Pulmonary artery endothelial cell (primary cell): ENCODE measurements around the gene LZTR1. TPM values are rescaled to one million over a fixed set of nuclear protein-coding genes. Genes with fewer than 3 reads are reported as not detected.

ENCODE experiments used
- DNase-seq: peaks from one replicate; pipeline ENCODE4 v3.0.0-alpha.2; 2011; ENCODE audit warnings: low read depth, low spot score
- total RNA-seq: library from RNA; depleted of rRNA; stranded (reverse); fragments of >200 nt; gene quantifications from 2 replicates; pipeline ENCODE4 v1.2.3, GENCODE V29; 2014

LZTR1 gene
- total RNA-seq, 1 donor from 2014 or later = 51.1 TPM

- DNase-seq = no peak
These were observed 32.8 kb downstream of the LZTR1 start, which contains the start of gene P2RX6 for GRCh38 chr22:21014726-21015465. Gene P2RX6 (plus strand): TSS chr22:21015165. CDS start chr22:21015175, 10 bp downstream.

- DNase-seq = no peak
These were observed 33.4 kb downstream of the LZTR1 start for GRCh38 chr22:21015466-21016006.

GRCh38 chr22:21016644-21017420, 34.7 kb downstream of the LZTR1 start:
- DNase-seq = no peak

GRCh38 chr22:21018314-21018713, 36.2 kb downstream of the LZTR1 start:
- no peak for DNase-seq

GRCh38 chr22:21020802-21021429, 38.8 kb downstream of the LZTR1 start:
- DNase-seq = no peak

- no peak for DNase-seq
These were observed 40.4 kb downstream of the LZTR1 start for GRCh38 chr22:21022507-21022906.

GRCh38 chr22:21022955-21023614, 41.0 kb downstream of the LZTR1 start:
- no peak for DNase-seq

GRCh38 chr22:21025266-21025665, 43.2 kb downstream of the LZTR1 start:
- no peak for DNase-seq

GRCh38 chr22:21025763-21026755, 44.0 kb downstream of the LZTR1 start:
- no peak for DNase-seq

- no peak for DNase-seq
These were observed 44.9 kb downstream of the LZTR1 start for GRCh38 chr22:21026783-21027692.

- no peak for DNase-seq
These were observed 46.5 kb downstream of the LZTR1 start for GRCh38 chr22:21028277-21029251.

- DNase-seq = no peak
These were observed 47.5 kb downstream of the LZTR1 start for GRCh38 chr22:21029486-21030025.

GRCh38 chr22:21030032-21030431, 47.9 kb downstream of the LZTR1 start:
- DNase-seq = no peak

GRCh38 chr22:21030621-21031544, 48.8 kb downstream of the LZTR1 start:
- DNase-seq = no peak

- DNase-seq = no peak
These were observed 49.5 kb downstream of the LZTR1 start for GRCh38 chr22:21031545-21032036.
